Measurements from ENCODE around the gene CLDN7. TPM values are rescaled to one million over a fixed set of nuclear protein-coding genes. Genes with fewer than 3 reads are reported as not detected.

Gene CLDN7
- total RNA-seq, 2 donors from 2014 or later, result 2.3 TPM; not detected in 1

- peak; percentile 89 to 98 for TF ChIP-seq CTCF (IDR thresholded peaks at IDR 0.05)
Measured at GRCh38 chr17:7280519-7281073, 18.3 kb upstream of the CLDN7 start.

GRCh38 chr17:7279448-7279847, 17.2 kb upstream of the CLDN7 start:
- TF ChIP-seq CTCF (IDR thresholded peaks at IDR 0.05), result no peak
- Histone ChIP-seq H3K27ac (no peak overlapping the region), H3K36me3 (peaks cover 8% of the 10 kb centered on the region)

More at GRCh38 chr17:7280519-7281073, 18.3 kb upstream of the CLDN7 start:
- Histone ChIP-seq H3K4me1 (peaks cover 0 to 36% of the 10 kb centered on the region in 2 donors), H3K4me3 (peak overlapping the region; percentile 60 to 72), H3K27me3 (no peaks in the 10 kb centered on the region), H3K27ac (peak overlapping the region; percentile 91 to 93), H3K36me3 (peaks cover 20% of the 10 kb centered on the region), H3K9me3 (no peaks in the 10 kb centered on the region)
- DNase-seq (ENCODE audit: low spot score), result peak; percentile 87

GRCh38 chr17:7266784-7267183, 4.5 kb upstream of the CLDN7 start:
- Histone ChIP-seq H3K27me3 (peaks cover 11 to 25% of the 10 kb centered on the region in 2 donors), H3K9me3 (no peaks in the 10 kb centered on the region)

More at GRCh38 chr17:7279448-7279847, 17.2 kb upstream of the CLDN7 start:
- peaks cover 0 to 36% of the 10 kb centered on the region in 2 donors for H3K4me1 ChIP-seq
- DNase-seq (ENCODE audit: low spot score), result no peak
- H3K4me3 ChIP-seq, result no peak overlapping the region
- H3K9me3 ChIP-seq, result no peaks in the 10 kb centered on the region
- H3K27me3 ChIP-seq, result no peaks in the 10 kb centered on the region

GRCh38 chr17:7263801-7264078, 1.5 kb upstream of the CLDN7 start:
- Histone ChIP-seq H3K9me3 (no peaks in the 10 kb centered on the region), H3K27me3 (peaks cover 11 to 34% of the 10 kb centered on the region in 2 donors), H3K27ac (no peak overlapping the region), H3K4me1 (peaks cover 0 to 30% of the 10 kb centered on the region in 2 donors), H3K36me3 (peaks cover 6% of the 10 kb centered on the region), H3K4me3 (peak overlapping the region in 1 of 2 donors; percentile 28)
- TF ChIP-seq CTCF (IDR thresholded peaks at IDR 0.05), result no peak
- no peak for DNase-seq (ENCODE audit: low spot score)

More at GRCh38 chr17:7266784-7267183, 4.5 kb upstream of the CLDN7 start:
- Histone ChIP-seq H3K36me3 (no peaks in the 10 kb centered on the region), H3K4me1 (peaks cover 0 to 16% of the 10 kb centered on the region in 2 donors), H3K27ac (no peak overlapping the region), H3K4me3 (no peak overlapping the region)
- no peak for TF ChIP-seq CTCF (IDR thresholded peaks at IDR 0.05)
- no peak for DNase-seq (ENCODE audit: low spot score)

GRCh38 chr17:7262935-7263800, 890 bp upstream of the CLDN7 start:
- peaks cover 11 to 34% of the 10 kb centered on the region in 2 donors for H3K27me3 ChIP-seq
- peak overlapping the region; percentile 2 to 28 for H3K4me3 ChIP-seq
- no peak for TF ChIP-seq CTCF (IDR thresholded peaks at IDR 0.05)
- H3K9me3 ChIP-seq, result no peaks in the 10 kb centered on the region
- DNase-seq (ENCODE audit: low spot score), result no peak
- H3K36me3 ChIP-seq, result peaks cover 10% of the 10 kb centered on the region
- peaks cover 0 to 30% of the 10 kb centered on the region in 2 donors for H3K4me1 ChIP-seq
- H3K27ac ChIP-seq, result no peak overlapping the region

Data from right atrium auricular region (tissue), 2 donors.